ENCODE measurements around the gene MUC2.

MUC2 gene

GRCh38 chr11:1041471-1041870 is 33.2 kb upstream of the MUC2 start:
- H3K4me3 ChIP-seq (ENCODE audit: low read length), result no peak overlapping the region
- TF ChIP-seq ZNF274 (IDR thresholded peaks at IDR 0.05; ENCODE audit: low read depth, low read length), result no peak

- H3K4me3 ChIP-seq (ENCODE audit: low read length), result no peak overlapping the region
- no peak for TF ChIP-seq ZNF274 (IDR thresholded peaks at IDR 0.05; ENCODE audit: low read depth, low read length)
Measured at GRCh38 chr11:1041936-1042608, 32.6 kb upstream of the MUC2 start.

- H3K4me3 ChIP-seq (ENCODE audit: low read length), result no peak overlapping the region
- no peak for TF ChIP-seq ZNF274 (IDR thresholded peaks at IDR 0.05; ENCODE audit: low read depth, low read length)
Measured at GRCh38 chr11:1042626-1043562, 31.8 kb upstream of the MUC2 start.

- TF ChIP-seq ZNF274 (IDR thresholded peaks at IDR 0.05; ENCODE audit: low read depth, low read length), result no peak
- H3K4me3 ChIP-seq (ENCODE audit: low read length), result no peak overlapping the region
Measured at GRCh38 chr11:1043563-1044096, 31.0 kb upstream of the MUC2 start.

- H3K4me3 ChIP-seq (ENCODE audit: low read length), result no peak overlapping the region
- no peak for TF ChIP-seq ZNF274 (IDR thresholded peaks at IDR 0.05; ENCODE audit: low read depth, low read length)
Measured at GRCh38 chr11:1044160-1044559, 30.5 kb upstream of the MUC2 start.

GRCh38 chr11:1047595-1048156 is 27.0 kb upstream of the MUC2 start:
- H3K4me3 ChIP-seq (ENCODE audit: low read length), result no peak overlapping the region
- no peak for TF ChIP-seq ZNF274 (IDR thresholded peaks at IDR 0.05; ENCODE audit: low read depth, low read length)

- no peak for TF ChIP-seq ZNF274 (IDR thresholded peaks at IDR 0.05; ENCODE audit: low read depth, low read length)
Measured at GRCh38 chr11:1048375-1049070, 26.2 kb upstream of the MUC2 start.

GRCh38 chr11:1049071-1049405 is 25.6 kb upstream of the MUC2 start:
- H3K4me3 ChIP-seq (ENCODE audit: low read length), result no peak overlapping the region
- TF ChIP-seq ZNF274 (IDR thresholded peaks at IDR 0.05; ENCODE audit: low read depth, low read length), result no peak

More at GRCh38 chr11:1048375-1049070, 26.2 kb upstream of the MUC2 start:
- H3K4me3 ChIP-seq (ENCODE audit: low read length), result no peak overlapping the region

GRCh38 chr11:1049431-1049891 is 25.2 kb upstream of the MUC2 start:
- H3K4me3 ChIP-seq (ENCODE audit: low read length), result no peak overlapping the region
- TF ChIP-seq ZNF274 (IDR thresholded peaks at IDR 0.05; ENCODE audit: low read depth, low read length), result no peak

GRCh38 chr11:1049911-1050580 is 24.6 kb upstream of the MUC2 start:
- no peak overlapping the region for H3K4me3 ChIP-seq (ENCODE audit: low read length)
- no peak for TF ChIP-seq ZNF274 (IDR thresholded peaks at IDR 0.05; ENCODE audit: low read depth, low read length)

- no peak for TF ChIP-seq ZNF274 (IDR thresholded peaks at IDR 0.05; ENCODE audit: low read depth, low read length)
- no peak overlapping the region for H3K4me3 ChIP-seq (ENCODE audit: low read length)
Measured at GRCh38 chr11:1050581-1051355, 23.9 kb upstream of the MUC2 start.

- no peak overlapping the region for H3K4me3 ChIP-seq (ENCODE audit: low read length)
- no peak for TF ChIP-seq ZNF274 (IDR thresholded peaks at IDR 0.05; ENCODE audit: low read depth, low read length)
Measured at GRCh38 chr11:1051356-1052132, 23.1 kb upstream of the MUC2 start.

Data from GM08714 (cell line).